ENCODE data around the gene SVOP. TPM values are rescaled to one million over a fixed set of nuclear protein-coding genes. Genes with fewer than 3 reads are reported as not detected.
A peak's percentile ranks its signal among the peaks of the same experiment; 100 is the strongest.

Gene SVOP
- total and polyA plus RNA-seq, 2 of the 8 experiments (the other 6 are each of a cell fraction or from before 2014, with no cell fraction given): 0.06 TPM; not detected in 1

DNA sequence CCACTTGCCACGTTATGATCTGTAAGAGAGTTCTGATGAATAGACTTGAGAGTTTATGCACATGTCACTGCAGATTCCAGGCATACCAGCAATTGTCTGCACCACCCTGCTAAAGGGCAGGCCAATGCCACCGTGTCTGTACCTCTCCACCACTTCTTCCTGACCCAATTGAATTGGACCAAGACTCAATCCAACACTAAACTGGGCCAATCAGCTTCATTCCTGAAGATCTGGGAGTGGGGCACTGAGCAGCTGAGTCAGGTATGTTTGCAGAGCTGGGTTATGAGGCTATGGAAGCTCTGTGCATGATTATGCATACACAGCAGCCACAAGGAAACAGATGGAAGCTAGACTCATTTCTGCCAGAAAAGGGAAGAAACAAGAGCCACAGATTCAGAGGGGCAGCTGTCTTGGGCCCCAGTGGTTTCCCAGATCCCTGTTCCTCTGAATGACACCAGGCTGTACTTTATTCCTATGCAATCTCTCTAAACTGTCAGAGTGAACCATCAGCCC lies 113.0 kb downstream of the SVOP start:
- no peak for FAIRE-seq

More for the DNA sequence above, 113.0 kb downstream of the SVOP start:
- no peak overlapping the region for H3K4ac ChIP-seq (replicated peaks; ENCODE audit: insufficient read length, low read depth, low read length)
- POLR2A ChIA-PET (ENCODE audit: partially characterized antibody): no interaction called here
- no peaks in the 10 kb centered on the region; the same call in 1 of the 2 replicates for H3K23me2 ChIP-seq (ENCODE audit: low read depth, low read length)
- 57% methylated on average over 2 of the region's 2 CpGs; no CpG with 5 or more reads in 1 of the 2 experiments for WGBS, 2 experiments (ENCODE audit: extremely low coverage in 1 of 2, insufficient coverage in 1 of 2, insufficient read length in 1 of 2, insufficient replicate concordance in 2 of 2, low coverage in 1 of 2, low lambda C conversion rate in 2 of 2, missing lambda C conversion rate in 1 of 2)
- no peak overlapping the region for H3K23ac ChIP-seq (ENCODE audit: insufficient read length)
- no peak for DNase-seq (ENCODE audit: low read depth in 1 of 2, low spot score in 2 of 2)
- H3K14ac ChIP-seq (ENCODE audit: insufficient read length): no peak overlapping the region
- H2AK5ac ChIP-seq (ENCODE audit: low read depth, low read length): no peak overlapping the region
- H4K5ac ChIP-seq (ENCODE audit: insufficient read length, low read depth, low read length): no peak overlapping the region
- H3K9me3 ChIP-seq (ENCODE audit: insufficient read depth in 2 of 2, low read depth in 1 of 2, low read length in 1 of 2): no peaks in the 10 kb centered on the region
- H3K27ac ChIP-seq (ENCODE audit: low read depth, low read length): no peak overlapping the region
- H2BK12ac ChIP-seq (ENCODE audit: low read depth, low read length): no peak overlapping the region
- H3K4me2 ChIP-seq (ENCODE audit: insufficient read depth in 1 of 2, low read depth in 2 of 2, low read length in 2 of 2): no peak overlapping the region
- H2BK5ac ChIP-seq (ENCODE audit: low read depth, low read length): no peak overlapping the region
- H3K4me3 ChIP-seq (ENCODE audit: extremely low read depth in 1 of 4, insufficient read depth in 2 of 4, low read depth in 3 of 4, low read length in 4 of 4): no peak overlapping the region
- H4K8ac ChIP-seq (ENCODE audit: extremely low read depth, insufficient read depth, low read length): no peak overlapping the region
- TF ChIP-seq TEAD4 (IDR thresholded peaks at IDR 0.05; ENCODE audit: low read depth, low read length): peak; percentile 82
- TF ChIP-seq BRCA1 (IDR thresholded peaks at IDR 0.05; ENCODE audit: low read depth, low read length): no peak
- TF ChIP-seq CBX5 (IDR thresholded peaks at IDR 0.05; ENCODE audit: low read depth, low read length): no peak
- no peak overlapping the region for H2BK15ac ChIP-seq (ENCODE audit: low read length)
- no peak overlapping the region for H3K56ac ChIP-seq (replicated peaks; ENCODE audit: insufficient read length, low read depth, low read length)
- H2BK120ac ChIP-seq (replicated peaks; ENCODE audit: low read depth, low read length): no peak overlapping the region
- H3K36me3 ChIP-seq (ENCODE audit: control insufficient read depth in 2 of 4, insufficient read depth in 4 of 4, low read length in 3 of 4): no peaks in the 10 kb centered on the region
- H3K27me3 ChIP-seq (replicated peaks in 1 of 4; ENCODE audit: control insufficient read depth in 3 of 4, extremely low read depth in 1 of 4, insufficient read depth in 3 of 4, low read length in 3 of 4): no peaks in the 10 kb centered on the region
- CTCF ChIA-PET (ENCODE audit: partially characterized antibody): interaction anchor here (1.2 to 1.8 kb wide), 2 partner anchors 24 to 42 kb away, joined by 5 to 6 read pairs; no protein-coding TSS in a partner anchor
- no peaks in the 10 kb centered on the region for H3K79me1 ChIP-seq (ENCODE audit: low read depth, low read length)
- 0 out of 2 replicates have a peak overlapping the region, but pooled peaks have one; percentile 2 for H2AFZ ChIP-seq (ENCODE audit: low read length)
- H4K20me1 ChIP-seq (replicated peaks in 1 of 2; ENCODE audit: control insufficient read depth in 1 of 2, insufficient read depth in 2 of 2, low read length in 2 of 2): no peaks in the 10 kb centered on the region
- H3K79me2 ChIP-seq (ENCODE audit: control insufficient read depth in 1 of 2, insufficient read depth in 2 of 2, low read length in 2 of 2): no peaks in the 10 kb centered on the region
- no peak overlapping the region for H3K9ac ChIP-seq (replicated peaks in 1 of 4; ENCODE audit: extremely low read depth in 1 of 4, low read depth in 3 of 4, low read length in 3 of 4)
- H3K4me1 ChIP-seq (replicated peaks in 1 of 4; ENCODE audit: control insufficient read depth in 3 of 4, insufficient read depth in 4 of 4, low read length in 3 of 4): peaks cover 0 to 2% (median 0%) of the 10 kb centered on the region in 4 experiments; a peak in 2 of 7 replicates
- no peak overlapping the region for H2BK20ac ChIP-seq (ENCODE audit: low read length)
- no peak overlapping the region for H4K91ac ChIP-seq (replicated peaks; ENCODE audit: insufficient read length, low read length)
- H3K18ac ChIP-seq (ENCODE audit: extremely low read depth, low read length): no peak overlapping the region
